SU-DHL-6 (cell line): ENCODE measurements around the gene IFIT5.

ENCODE experiments used
- EZH2phosphoT487 ChIP-seq: fragments of 200-600 bp; sonication (generic), shearing (Covaris generic); conservative IDR thresholded peaks from 2 replicates; pipeline ENCODE4 v1.6.1; 2018; ENCODE audit warnings: mild to moderate bottlenecking, antibody characterized with exemption, low read length, moderate library complexity, mixed read lengths
- TF ChIP-seq, protein P1 (sequence below): fragments of 200-600 bp; sonication (generic); IDR thresholded peaks from one replicate; pipeline ENCODE4 v1.5.1; 2017; ENCODE audit warnings: antibody characterized with exemption, mild to moderate bottlenecking, low read length, moderate library complexity; ENCODE audit not compliant: insufficient read depth, poor library complexity, severe bottlenecking

- TF ChIP-seq, protein P1, sequence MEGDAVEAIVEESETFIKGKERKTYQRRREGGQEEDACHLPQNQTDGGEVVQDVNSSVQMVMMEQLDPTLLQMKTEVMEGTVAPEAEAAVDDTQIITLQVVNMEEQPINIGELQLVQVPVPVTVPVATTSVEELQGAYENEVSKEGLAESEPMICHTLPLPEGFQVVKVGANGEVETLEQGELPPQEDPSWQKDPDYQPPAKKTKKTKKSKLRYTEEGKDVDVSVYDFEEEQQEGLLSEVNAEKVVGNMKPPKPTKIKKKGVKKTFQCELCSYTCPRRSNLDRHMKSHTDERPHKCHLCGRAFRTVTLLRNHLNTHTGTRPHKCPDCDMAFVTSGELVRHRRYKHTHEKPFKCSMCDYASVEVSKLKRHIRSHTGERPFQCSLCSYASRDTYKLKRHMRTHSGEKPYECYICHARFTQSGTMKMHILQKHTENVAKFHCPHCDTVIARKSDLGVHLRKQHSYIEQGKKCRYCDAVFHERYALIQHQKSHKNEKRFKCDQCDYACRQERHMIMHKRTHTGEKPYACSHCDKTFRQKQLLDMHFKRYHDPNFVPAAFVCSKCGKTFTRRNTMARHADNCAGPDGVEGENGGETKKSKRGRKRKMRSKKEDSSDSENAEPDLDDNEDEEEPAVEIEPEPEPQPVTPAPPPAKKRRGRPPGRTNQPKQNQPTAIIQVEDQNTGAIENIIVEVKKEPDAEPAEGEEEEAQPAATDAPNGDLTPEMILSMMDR: no peak
- TF ChIP-seq EZH2phosphoT487: no peak
These were observed 25.1 kb upstream of the IFIT5 start for GRCh38 chr10:89389254-89389653.
